GM23248 (cell line): Measurements from ENCODE around the gene SLC4A5. TPM values are rescaled to one million over a fixed set of nuclear protein-coding genes. Genes with fewer than 3 reads are reported as not detected.

Experiments used
- DNase-seq: peaks from one replicate; pipeline ENCODE4 v3.0.0-alpha.2; 2015
- H2AFZ ChIP-seq: fragments of 200-600 bp; sonication (generic); 2 replicates; pipeline ENCODE4 v1.6.1; 2016; ENCODE audit warnings: antibody characterized with exemption
- H3F3A ChIP-seq: fragments of 200-600 bp; sonication (generic); 2 replicates; pipeline ENCODE4 v1.6.1; 2016; ENCODE audit warnings: mild to moderate bottlenecking, antibody characterized with exemption, mixed run types; ENCODE audit not compliant: insufficient read depth
- H3K27ac ChIP-seq: fragments of 200-600 bp; sonication (generic); 2 replicates; pipeline ENCODE4 v1.5.1; 2016; ENCODE audit warnings: mild to moderate bottlenecking
- H3K27me3 ChIP-seq: fragments of 200-600 bp; sonication (generic); replicated peaks from 2 replicates; pipeline ENCODE4 v1.6.1; 2016; ENCODE audit warnings: mild to moderate bottlenecking; ENCODE audit not compliant: insufficient read depth
- H3K36me3 ChIP-seq: fragments of 200-600 bp; sonication (generic); 2 replicates; pipeline ENCODE4 v1.6.1; 2016; ENCODE audit warnings: low read depth, mild to moderate bottlenecking
- H3K4me1 ChIP-seq: fragments of 200-600 bp; sonication (generic); 2 replicates; pipeline ENCODE4 v1.6.1; 2016; ENCODE audit warnings: mild to moderate bottlenecking; ENCODE audit not compliant: insufficient read depth
- H3K4me2 ChIP-seq: fragments of 200-600 bp; sonication (generic); one replicate; pipeline ENCODE4 v1.6.1; 2016; ENCODE audit warnings: mild to moderate bottlenecking; ENCODE audit not compliant: unreplicated experiment
- H3K4me3 ChIP-seq: fragments of 200-600 bp; sonication (generic); 2 replicates; pipeline ENCODE4 v1.5.1; 2016; ENCODE audit warnings: mild to moderate bottlenecking
- H3K79me2 ChIP-seq: fragments of 200-600 bp; sonication (generic); 2 replicates; pipeline ENCODE4 v1.6.1; 2016; ENCODE audit warnings: mild to moderate bottlenecking; ENCODE audit not compliant: insufficient read depth
- H3K9ac ChIP-seq: fragments of 200-600 bp; sonication (generic); 2 replicates; pipeline ENCODE4 v1.6.1; 2016; ENCODE audit warnings: mild to moderate bottlenecking
- H3K9me2 ChIP-seq: fragments of 200-600 bp; sonication (generic); 2 replicates; pipeline ENCODE4 v1.6.1; 2016; ENCODE audit warnings: mixed run types, mild to moderate bottlenecking, moderate library complexity; ENCODE audit not compliant: insufficient read depth
- H3K9me3 ChIP-seq: fragments of 200-600 bp; sonication (generic); one replicate; pipeline ENCODE4 v1.6.1; 2017; ENCODE audit warnings: low read depth
- H4K20me1 ChIP-seq: fragments of 200-600 bp; sonication (generic); 2 replicates; pipeline ENCODE4 v1.6.0; 2016; ENCODE audit not compliant: insufficient read depth
- EZH2 ChIP-seq: fragments of 200-600 bp; sonication (generic); IDR thresholded peaks from 2 replicates; pipeline ENCODE4 v1.6.1; 2018; ENCODE audit warnings: antibody characterized with exemption, mild to moderate bottlenecking; ENCODE audit not compliant: insufficient read depth, poor library complexity, severe bottlenecking
- EZH2phosphoT487 ChIP-seq: fragments of 200-600 bp; sonication (generic); IDR thresholded peaks from 2 replicates; pipeline ENCODE4 v1.6.1; 2018; ENCODE audit warnings: antibody characterized with exemption, moderate library complexity, mild to moderate bottlenecking, low read depth; ENCODE audit not compliant: insufficient read depth
- WGBS, 2 experiments: methylation state at CpG; one replicate each; pipeline ENCODE4 v1.1.6; 2015 to 2017; ENCODE audit warnings: low lambda C conversion rate in 2 of 2, low coverage in 1 of 2; ENCODE audit errors: missing lambda C conversion rate in 2 of 2; 5-methylcytosine and 5-hydroxymethylcytosine counted together
- in situ Hi-C: fragments of 300-500 bp; cut with MboI; formaldehyde crosslinking; loops from 2 replicates; pipeline ENCODE4 v1.15.0; 2020
- polyA plus RNA-seq: library from polyadenylated mRNA; unstranded; fragments of >200 nt; fragmentation: Nextera tagmentation; extraction: Ambion mirVana; gene quantifications from 2 replicates; pipeline ENCODE4 v1.2.1, GENCODE V29; 2016
- total RNA-seq: library from RNA; depleted of rRNA; stranded (reverse); fragments of >200 nt; shearing (Covaris generic); gene quantifications from 2 replicates; pipeline ENCODE4 v1.2.3, GENCODE V29; 2014

Gene SLC4A5
- total and polyA plus RNA-seq, 2 experiments from 2014 or later = 0.32 to 0.35 TPM

GRCh38 chr2:74391209-74391579, 48.0 kb upstream of the SLC4A5 start:
- WGBS, 2 experiments = 0 to 2% methylated on average over 11 of the region's 11 CpGs
- Histone ChIP-seq H4K20me1 (no peaks in the 10 kb centered on the region), H3K4me3 (peak overlapping the region; percentile 89), H3K9me2 (no peaks in the 10 kb centered on the region), H3K36me3 (no peaks in the 10 kb centered on the region), H3K9ac (peak overlapping the region; percentile 88), H3K27ac (peak overlapping the region; percentile 75), H3F3A (peaks cover 23% of the 10 kb centered on the region), H3K79me2 (peaks cover 53% of the 10 kb centered on the region), H3K9me3 (no peaks in the 10 kb centered on the region), H3K4me2 (peak overlapping the region; percentile 94), H3K27me3 (no peaks in the 10 kb centered on the region), H2AFZ (peak overlapping the region; percentile 98), H3K4me1 (peaks cover 42% of the 10 kb centered on the region)
- DNase-seq = peak; percentile 69
- in situ Hi-C loops = no loop called here
- TF ChIP-seq EZH2phosphoT487 = no peak
- TF ChIP-seq EZH2 = no peak

- in situ Hi-C loops = no loop called here
- no peaks in the 10 kb centered on the region for H3K9me3 ChIP-seq
- peaks cover 23% of the 10 kb centered on the region for H3F3A ChIP-seq
- H3K27ac ChIP-seq = no peak overlapping the region
- H3K4me1 ChIP-seq = peaks cover 42% of the 10 kb centered on the region
- no peaks in the 10 kb centered on the region for H3K27me3 ChIP-seq
- peak overlapping the region; percentile 94 for H3K4me2 ChIP-seq
- TF ChIP-seq EZH2 (no peak), EZH2phosphoT487 (no peak)
- no peak overlapping the region for H2AFZ ChIP-seq
- peaks cover 59% of the 10 kb centered on the region for H3K79me2 ChIP-seq
- peak overlapping the region; percentile 88 for H3K9ac ChIP-seq
- peak overlapping the region; percentile 89 for H3K4me3 ChIP-seq
- H4K20me1 ChIP-seq = no peaks in the 10 kb centered on the region
- no peaks in the 10 kb centered on the region for H3K9me2 ChIP-seq
- WGBS, 2 experiments = 46% methylated on average over 5 of the region's 5 CpGs
- no peaks in the 10 kb centered on the region for H3K36me3 ChIP-seq
- DNase-seq = no peak
Measured at GRCh38 chr2:74390606-74391005, 47.4 kb upstream of the SLC4A5 start.

- peak; percentile 85 for DNase-seq
- no peaks in the 10 kb centered on the region for H3K36me3 ChIP-seq
- peaks cover 85% of the 10 kb centered on the region for H3K79me2 ChIP-seq
- no peaks in the 10 kb centered on the region for H3K9me3 ChIP-seq
- no peaks in the 10 kb centered on the region for H3K9me2 ChIP-seq
- H3K27me3 ChIP-seq = no peaks in the 10 kb centered on the region
- TF ChIP-seq EZH2 = no peak
- TF ChIP-seq EZH2phosphoT487 = no peak
- H3K27ac ChIP-seq = peak overlapping the region; percentile 77
- no peaks in the 10 kb centered on the region for H4K20me1 ChIP-seq
- H3K4me3 ChIP-seq = 0 out of 2 replicates have a peak overlapping the region, but pooled peaks have one; percentile 9
- WGBS, 2 experiments = 7 to 13% methylated on average over 1 of the region's 1 CpG
- H3K4me2 ChIP-seq = peak overlapping the region; percentile 64
- peaks cover 63% of the 10 kb centered on the region for H3K4me1 ChIP-seq
- H3F3A ChIP-seq = peaks cover 44% of the 10 kb centered on the region
- H3K9ac ChIP-seq = peak overlapping the region; percentile 49; the same call in 1 of the 2 replicates
- in situ Hi-C loops = no loop called here
- H2AFZ ChIP-seq = no peak overlapping the region
Measured at GRCh38 chr2:74387346-74387745, 44.1 kb upstream of the SLC4A5 start.

- peaks cover 92% of the 10 kb centered on the region for H3K79me2 ChIP-seq
- H3K9me3 ChIP-seq = no peaks in the 10 kb centered on the region
- in situ Hi-C loops = no loop called here
- no peaks in the 10 kb centered on the region for H3K36me3 ChIP-seq
- H2AFZ ChIP-seq = no peak overlapping the region
- no peaks in the 10 kb centered on the region for H3K9me2 ChIP-seq
- no peak overlapping the region for H3K9ac ChIP-seq
- WGBS, 2 experiments = 68 to 69% methylated on average over 8 of the region's 8 CpGs
- peaks cover 51% of the 10 kb centered on the region for H3F3A ChIP-seq
- H4K20me1 ChIP-seq = no peaks in the 10 kb centered on the region
- no peak overlapping the region for H3K4me3 ChIP-seq
- H3K4me1 ChIP-seq = peaks cover 63% of the 10 kb centered on the region
- peak; percentile 35 for DNase-seq
- no peak overlapping the region for H3K27ac ChIP-seq
- TF ChIP-seq EZH2 (no peak), EZH2phosphoT487 (no peak)
- no peak overlapping the region for H3K4me2 ChIP-seq
- H3K27me3 ChIP-seq = no peaks in the 10 kb centered on the region
Measured at GRCh38 chr2:74385396-74385795, 42.2 kb upstream of the SLC4A5 start.

- Histone ChIP-seq H2AFZ (no peak overlapping the region), H4K20me1 (no peaks in the 10 kb centered on the region), H3K4me2 (peak overlapping the region; percentile 46), H3K27me3 (no peaks in the 10 kb centered on the region), H3K4me3 (peak overlapping the region; percentile 33), H3K79me2 (peaks cover 92% of the 10 kb centered on the region), H3K9me2 (no peaks in the 10 kb centered on the region), H3K9ac (peak overlapping the region; percentile 37; the same call in 1 of the 2 replicates), H3K36me3 (no peaks in the 10 kb centered on the region), H3K4me1 (peaks cover 67% of the 10 kb centered on the region), H3K9me3 (no peaks in the 10 kb centered on the region), H3F3A (peaks cover 51% of the 10 kb centered on the region), H3K27ac (peak overlapping the region; percentile 61)
- in situ Hi-C loops = no loop called here
- 33 to 40% methylated on average over 3 of the region's 3 CpGs for WGBS, 2 experiments
- TF ChIP-seq EZH2 (no peak), EZH2phosphoT487 (no peak)
- peak; percentile 60 for DNase-seq
Measured at GRCh38 chr2:74384051-74384450, 40.8 kb upstream of the SLC4A5 start.
